Measurements from ENCODE around the gene MRPS5.
"Not testable (repeated sequence)": the region's sequence is repeated elsewhere in the genome, so short reads cannot be mapped to it uniquely, and the experiment has no call there.

The MRPS5 gene

DNA sequence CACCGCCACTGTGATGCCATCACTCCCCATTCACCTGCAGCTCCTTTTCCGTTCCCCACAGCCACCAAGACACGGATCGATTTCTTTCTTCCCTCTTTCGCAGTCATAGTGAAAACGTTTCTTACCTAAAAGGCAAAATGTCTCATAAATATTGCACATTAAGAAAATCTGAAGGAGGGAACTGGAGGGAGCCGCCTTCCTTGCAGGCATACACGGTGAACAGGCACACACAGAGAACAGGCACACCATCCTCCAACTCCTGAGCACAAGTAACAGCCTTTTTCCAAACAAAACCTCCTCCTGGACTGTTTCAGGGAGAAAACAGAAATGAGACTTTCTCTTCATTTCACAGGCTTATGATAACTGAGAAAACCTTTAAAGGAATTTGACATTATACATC, 17.0 kb downstream of the MRPS5 start:
- Histone ChIP-seq H3K4me2 (ENCODE audit: insufficient read depth, low read length) (no peak overlapping the region), H3K27me3 (ENCODE audit: insufficient read depth, low read length, poor library complexity) (no peaks in the 10 kb centered on the region), H3K4me3 (ENCODE audit: low read depth in 1 of 2, low read length in 2 of 2) (no peak overlapping the region), H4K20me1 (ENCODE audit: insufficient read depth, low read length) (peaks cover 3% of the 10 kb centered on the region; the same call in 1 of the 2 replicates), H3K36me3 (ENCODE audit: insufficient read depth, low read length) (peaks cover 96% of the 10 kb centered on the region), H3K27ac (ENCODE audit: low read length) (no peak overlapping the region), H3K9ac (ENCODE audit: low read depth, low read length) (no peak overlapping the region), H3K79me2 (ENCODE audit: insufficient read depth, low read length) (peaks cover 3% of the 10 kb centered on the region; the same call in 1 of the 2 replicates), H3K4me1 (ENCODE audit: insufficient read depth, low read length) (no peaks in the 10 kb centered on the region), H3K9me3 (ENCODE audit: insufficient read depth, low read length, severe bottlenecking) (no peaks in the 10 kb centered on the region), H2AFZ (ENCODE audit: low read depth, low read length) (no peak overlapping the region)
- TF ChIP-seq, protein P1, sequence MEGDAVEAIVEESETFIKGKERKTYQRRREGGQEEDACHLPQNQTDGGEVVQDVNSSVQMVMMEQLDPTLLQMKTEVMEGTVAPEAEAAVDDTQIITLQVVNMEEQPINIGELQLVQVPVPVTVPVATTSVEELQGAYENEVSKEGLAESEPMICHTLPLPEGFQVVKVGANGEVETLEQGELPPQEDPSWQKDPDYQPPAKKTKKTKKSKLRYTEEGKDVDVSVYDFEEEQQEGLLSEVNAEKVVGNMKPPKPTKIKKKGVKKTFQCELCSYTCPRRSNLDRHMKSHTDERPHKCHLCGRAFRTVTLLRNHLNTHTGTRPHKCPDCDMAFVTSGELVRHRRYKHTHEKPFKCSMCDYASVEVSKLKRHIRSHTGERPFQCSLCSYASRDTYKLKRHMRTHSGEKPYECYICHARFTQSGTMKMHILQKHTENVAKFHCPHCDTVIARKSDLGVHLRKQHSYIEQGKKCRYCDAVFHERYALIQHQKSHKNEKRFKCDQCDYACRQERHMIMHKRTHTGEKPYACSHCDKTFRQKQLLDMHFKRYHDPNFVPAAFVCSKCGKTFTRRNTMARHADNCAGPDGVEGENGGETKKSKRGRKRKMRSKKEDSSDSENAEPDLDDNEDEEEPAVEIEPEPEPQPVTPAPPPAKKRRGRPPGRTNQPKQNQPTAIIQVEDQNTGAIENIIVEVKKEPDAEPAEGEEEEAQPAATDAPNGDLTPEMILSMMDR (IDR thresholded peaks at IDR 0.05; ENCODE audit: borderline replicate concordance, extremely low read depth, low read length, poor library complexity, severe bottlenecking): no peak
- no peak for TF ChIP-seq EZH2 (IDR thresholded peaks at IDR 0.05; ENCODE audit: borderline replicate concordance, low read depth, low read length, severe bottlenecking)
- ATAC-seq (ENCODE audit: insufficient read depth, low read depth) (no peak), DNase-seq (no peak)

DNA sequence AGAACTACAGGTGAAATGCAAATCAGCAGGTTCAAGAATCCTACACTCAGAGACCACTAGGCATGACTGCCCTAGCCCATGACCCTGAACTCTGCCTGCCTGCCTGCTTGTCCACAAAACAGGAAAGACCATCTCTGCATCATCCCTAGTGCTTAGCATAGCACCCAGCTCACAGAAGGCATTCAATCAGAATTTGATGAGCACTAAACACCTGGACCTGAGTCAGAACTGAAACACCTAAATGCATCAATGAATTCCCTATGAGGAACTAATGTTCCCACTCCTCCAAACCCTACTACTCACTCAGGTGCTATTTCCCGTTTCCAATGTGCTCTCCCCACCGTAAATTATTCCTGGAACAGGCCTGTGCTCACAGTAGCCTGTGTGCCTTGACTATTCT, 21.7 kb downstream of the MRPS5 start:
- no peak overlapping the region for H3K27ac ChIP-seq (ENCODE audit: low read length)
- ATAC-seq (ENCODE audit: insufficient read depth, low read depth) (no peak), DNase-seq (no peak)
- no peak overlapping the region for H3K9ac ChIP-seq (ENCODE audit: low read depth, low read length)
- no peaks in the 10 kb centered on the region for H3K9me3 ChIP-seq (ENCODE audit: insufficient read depth, low read length, severe bottlenecking)
- no peak overlapping the region for H3K4me2 ChIP-seq (ENCODE audit: insufficient read depth, low read length)
- H3K4me1 ChIP-seq (ENCODE audit: insufficient read depth, low read length): no peaks in the 10 kb centered on the region
- peaks cover 16% of the 10 kb centered on the region; the same call in 1 of the 2 replicates for H3K79me2 ChIP-seq (ENCODE audit: insufficient read depth, low read length)
- H3K27me3 ChIP-seq (ENCODE audit: insufficient read depth, low read length, poor library complexity): no peaks in the 10 kb centered on the region
- no peaks in the 10 kb centered on the region for H4K20me1 ChIP-seq (ENCODE audit: insufficient read depth, low read length)
- no peak overlapping the region for H3K4me3 ChIP-seq (ENCODE audit: low read depth in 1 of 2, low read length in 2 of 2)
- peaks cover 70% of the 10 kb centered on the region for H3K36me3 ChIP-seq (ENCODE audit: insufficient read depth, low read length)
- no peak overlapping the region for H2AFZ ChIP-seq (ENCODE audit: low read depth, low read length)
- TF ChIP-seq EZH2 (IDR thresholded peaks at IDR 0.05; ENCODE audit: borderline replicate concordance, low read depth, low read length, severe bottlenecking): no peak
- TF ChIP-seq, protein P1 (IDR thresholded peaks at IDR 0.05; ENCODE audit: borderline replicate concordance, extremely low read depth, low read length, poor library complexity, severe bottlenecking): no peak

DNA sequence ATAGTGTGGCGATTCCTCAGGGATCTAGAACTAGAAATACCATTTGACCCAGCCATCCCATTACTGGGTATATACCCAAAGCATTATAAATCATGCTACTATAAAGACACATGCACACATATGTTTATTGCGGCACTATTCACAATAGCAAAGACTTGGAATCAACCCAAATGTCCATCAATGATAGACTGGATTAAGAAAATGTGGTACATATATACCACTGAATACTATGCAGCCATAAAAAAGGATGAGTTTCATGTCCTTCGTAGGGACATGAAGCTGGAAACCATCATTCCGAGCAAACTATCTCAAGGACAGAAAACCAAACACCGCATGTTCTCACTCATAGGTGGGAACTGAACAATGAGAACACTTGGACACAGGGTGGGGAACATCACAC, 23.3 kb downstream of the MRPS5 start:
- not testable (repeated sequence) for ATAC-seq (ENCODE audit: insufficient read depth, low read depth); H3K4me2 ChIP-seq (ENCODE audit: insufficient read depth, low read length); H4K20me1 ChIP-seq (ENCODE audit: insufficient read depth, low read length); H2AFZ ChIP-seq (ENCODE audit: low read depth, low read length); H3K27ac ChIP-seq (ENCODE audit: low read length); H3K4me3 ChIP-seq (ENCODE audit: low read depth in 1 of 2, low read length in 2 of 2); H3K4me1 ChIP-seq (ENCODE audit: insufficient read depth, low read length); DNase-seq; H3K9me3 ChIP-seq (ENCODE audit: insufficient read depth, low read length, severe bottlenecking); H3K27me3 ChIP-seq (ENCODE audit: insufficient read depth, low read length, poor library complexity); H3K9ac ChIP-seq (ENCODE audit: low read depth, low read length)
- H3K36me3 ChIP-seq (ENCODE audit: insufficient read depth, low read length): peaks cover 62% of the 10 kb centered on the region
- peaks cover 16% of the 10 kb centered on the region; the same call in 1 of the 2 replicates for H3K79me2 ChIP-seq (ENCODE audit: insufficient read depth, low read length)

DNA sequence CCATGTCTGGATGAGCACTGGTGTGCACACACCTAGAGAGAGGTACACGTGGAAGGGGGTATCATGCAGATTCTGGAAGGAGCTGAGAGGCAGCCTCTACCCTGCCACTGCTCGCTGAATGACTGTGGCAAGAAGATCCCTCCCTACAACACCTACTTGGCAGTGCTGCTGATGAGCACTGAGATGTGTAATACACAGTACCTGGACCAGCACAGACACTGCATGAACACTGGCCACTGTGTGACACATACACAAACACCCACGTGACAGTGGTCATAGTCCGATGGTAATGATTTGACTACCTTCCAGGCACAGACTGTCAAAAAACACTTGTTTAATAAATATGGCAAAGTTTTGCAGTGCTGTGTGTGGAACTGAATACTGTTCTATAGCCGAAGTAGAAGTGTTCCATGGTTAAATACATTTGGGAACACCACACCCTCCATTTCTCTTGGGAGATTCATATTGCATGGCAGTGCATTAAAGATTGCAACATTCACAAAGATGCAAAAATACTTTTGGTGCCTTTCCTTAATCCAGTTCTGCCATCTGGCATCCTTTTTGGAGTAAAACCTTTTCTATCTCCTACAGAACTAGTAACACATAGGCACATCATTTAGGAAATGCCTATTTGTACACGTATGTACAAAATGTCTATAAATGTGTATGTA, 29.6 kb downstream of the MRPS5 start:
- DNase-seq (no peak), ATAC-seq (ENCODE audit: insufficient read depth, low read depth) (no peak)
- Histone ChIP-seq H3K27ac (ENCODE audit: low read length) (no peak overlapping the region), H3K9ac (ENCODE audit: low read depth, low read length) (no peak overlapping the region), H3K4me3 (ENCODE audit: low read depth in 1 of 2, low read length in 2 of 2) (no peak overlapping the region), H3K79me2 (ENCODE audit: insufficient read depth, low read length) (peaks cover 7% of the 10 kb centered on the region; the same call in 1 of the 2 replicates), H3K4me1 (ENCODE audit: insufficient read depth, low read length) (no peaks in the 10 kb centered on the region), H4K20me1 (ENCODE audit: insufficient read depth, low read length) (peaks cover 9% of the 10 kb centered on the region; the same call in 1 of the 2 replicates), H3K36me3 (ENCODE audit: insufficient read depth, low read length) (peaks cover 67% of the 10 kb centered on the region), H2AFZ (ENCODE audit: low read depth, low read length) (no peak overlapping the region), H3K4me2 (ENCODE audit: insufficient read depth, low read length) (no peak overlapping the region), H3K9me3 (ENCODE audit: insufficient read depth, low read length, severe bottlenecking) (no peaks in the 10 kb centered on the region), H3K27me3 (ENCODE audit: insufficient read depth, low read length, poor library complexity) (no peaks in the 10 kb centered on the region)
- TF ChIP-seq, protein P1 (IDR thresholded peaks at IDR 0.05; ENCODE audit: borderline replicate concordance, extremely low read depth, low read length, poor library complexity, severe bottlenecking): no peak
- no peak for TF ChIP-seq EZH2 (IDR thresholded peaks at IDR 0.05; ENCODE audit: borderline replicate concordance, low read depth, low read length, severe bottlenecking)
